ENCODE results near the gene TALDO1.
A peak's percentile ranks its signal among the peaks of the same experiment; 100 is the strongest.

The TALDO1 gene

GRCh38 chr11:787084-787675 is 39.9 kb downstream of the TALDO1 start:
- DNase-seq (ENCODE audit: low read depth) = no peak

GRCh38 chr11:788009-788640 is 40.9 kb downstream of the TALDO1 start:
- DNase-seq (ENCODE audit: low read depth) = no peak

- no peak for DNase-seq (ENCODE audit: low read depth)
Observed at GRCh38 chr11:788953-789940, 42.0 kb downstream of the TALDO1 start.

- DNase-seq (ENCODE audit: low read depth) = no peak
Observed at GRCh38 chr11:789943-790342, 42.7 kb downstream of the TALDO1 start, which contains the start of gene CEND1. Gene CEND1, minus strand, starts transcription at chr11:790090. Its CDS starts 1,514 bp downstream, at chr11:788576.

- DNase-seq (ENCODE audit: low read depth) = no peak
Observed at GRCh38 chr11:790721-791564, 43.7 kb downstream of the TALDO1 start.

- no peak for DNase-seq (ENCODE audit: low read depth)
Observed at GRCh38 chr11:791658-792534, 44.6 kb downstream of the TALDO1 start.

- DNase-seq (ENCODE audit: low read depth) = no peak
Observed at GRCh38 chr11:792535-792821, 45.2 kb downstream of the TALDO1 start.

GRCh38 chr11:792873-793272 is 45.6 kb downstream of the TALDO1 start:
- no peak for DNase-seq (ENCODE audit: low read depth)

- no peak for DNase-seq (ENCODE audit: low read depth)
Observed at GRCh38 chr11:793556-793955, 46.3 kb downstream of the TALDO1 start.

- no peak for DNase-seq (ENCODE audit: low read depth)
Observed at GRCh38 chr11:794013-794765, 46.9 kb downstream of the TALDO1 start.

- no peak for DNase-seq (ENCODE audit: low read depth)
Observed at GRCh38 chr11:794766-795633, 47.7 kb downstream of the TALDO1 start.

- peak; percentile 76 for DNase-seq (ENCODE audit: low read depth)
Observed at GRCh38 chr11:795634-796564, 48.6 kb downstream of the TALDO1 start.

- no peak for DNase-seq (ENCODE audit: low read depth)
Observed at GRCh38 chr11:796565-797295, 49.5 kb downstream of the TALDO1 start.

GRCh38 chr11:797296-798092 is 50.2 kb downstream of the TALDO1 start:
- DNase-seq (ENCODE audit: low read depth) = peak; percentile 59

GRCh38 chr11:798093-798713 is 50.9 kb downstream of the TALDO1 start, which contains the start of gene SLC25A22:
Gene SLC25A22, minus strand, starts transcription at chr11:798281. Its CDS starts 3,275 bp downstream, at chr11:795006.
- DNase-seq (ENCODE audit: low read depth) = peak; percentile 75
